LNCaP clone FGC (cell line): Measurements from ENCODE around the gene KIF2A.

Experiments used
- DNase-seq: peaks from one replicate; pipeline ENCODE4 v3.0.0-alpha.2; 2011; ENCODE audit warnings: low read depth
- H3K4me3 ChIP-seq: 2 replicates; pipeline ENCODE4 v1.5.1; 2011; ENCODE audit warnings: mild to moderate bottlenecking, low read depth, low read length, control low read depth
- TF ChIP-seq, protein P1 (sequence below): IDR thresholded peaks from 2 replicates; pipeline ENCODE4 v1.5.1; 2012; ENCODE audit warnings: mild to moderate bottlenecking; ENCODE audit not compliant: control insufficient read depth, insufficient read depth; ENCODE audit errors: extremely low read depth

KIF2A gene

DNA sequence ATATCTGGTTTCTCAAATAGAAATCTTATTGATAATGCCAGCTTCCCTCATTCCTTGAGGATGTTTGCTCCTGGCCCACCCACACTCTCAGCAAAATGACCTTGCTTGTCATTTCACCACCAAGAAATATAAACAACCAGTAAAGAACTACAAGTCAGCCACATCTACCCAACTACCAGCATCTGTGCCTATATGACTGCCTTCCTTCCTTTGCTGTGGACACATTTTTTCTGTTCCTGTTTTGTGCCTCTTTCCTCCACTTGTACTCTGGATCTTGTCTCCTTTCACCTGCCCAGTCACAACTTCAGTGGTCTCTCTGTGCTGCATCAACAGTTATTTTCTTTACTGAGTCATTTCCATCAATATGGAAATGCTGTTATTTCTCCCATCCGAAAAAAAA lies 20.3 kb downstream of the KIF2A start:
- no peak for DNase-seq
- H3K4me3 ChIP-seq = no peak overlapping the region
- TF ChIP-seq, protein P1, sequence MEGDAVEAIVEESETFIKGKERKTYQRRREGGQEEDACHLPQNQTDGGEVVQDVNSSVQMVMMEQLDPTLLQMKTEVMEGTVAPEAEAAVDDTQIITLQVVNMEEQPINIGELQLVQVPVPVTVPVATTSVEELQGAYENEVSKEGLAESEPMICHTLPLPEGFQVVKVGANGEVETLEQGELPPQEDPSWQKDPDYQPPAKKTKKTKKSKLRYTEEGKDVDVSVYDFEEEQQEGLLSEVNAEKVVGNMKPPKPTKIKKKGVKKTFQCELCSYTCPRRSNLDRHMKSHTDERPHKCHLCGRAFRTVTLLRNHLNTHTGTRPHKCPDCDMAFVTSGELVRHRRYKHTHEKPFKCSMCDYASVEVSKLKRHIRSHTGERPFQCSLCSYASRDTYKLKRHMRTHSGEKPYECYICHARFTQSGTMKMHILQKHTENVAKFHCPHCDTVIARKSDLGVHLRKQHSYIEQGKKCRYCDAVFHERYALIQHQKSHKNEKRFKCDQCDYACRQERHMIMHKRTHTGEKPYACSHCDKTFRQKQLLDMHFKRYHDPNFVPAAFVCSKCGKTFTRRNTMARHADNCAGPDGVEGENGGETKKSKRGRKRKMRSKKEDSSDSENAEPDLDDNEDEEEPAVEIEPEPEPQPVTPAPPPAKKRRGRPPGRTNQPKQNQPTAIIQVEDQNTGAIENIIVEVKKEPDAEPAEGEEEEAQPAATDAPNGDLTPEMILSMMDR = no peak

DNA sequence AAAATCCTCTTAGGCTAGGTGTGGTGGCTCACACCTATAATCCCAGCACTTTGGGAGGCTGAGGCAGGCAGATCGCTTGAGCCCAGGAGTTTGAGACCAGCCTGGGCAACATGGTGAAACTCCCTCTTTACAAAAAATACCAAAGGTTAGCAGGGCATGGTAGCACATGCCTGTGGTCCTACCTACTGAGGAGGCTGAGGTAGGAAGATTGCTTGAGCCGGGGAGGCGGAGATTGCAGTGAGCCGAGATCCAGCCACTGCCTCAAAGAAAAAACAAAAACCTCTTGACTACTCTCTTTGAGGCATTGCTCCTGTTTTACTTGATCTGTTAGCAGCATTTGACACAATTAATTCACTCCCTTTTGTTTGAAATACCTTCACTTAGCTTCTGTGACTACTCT lies 20.7 kb downstream of the KIF2A start:
- DNase-seq = no peak
- TF ChIP-seq, protein P1 = no peak
- no peak overlapping the region for H3K4me3 ChIP-seq

DNA sequence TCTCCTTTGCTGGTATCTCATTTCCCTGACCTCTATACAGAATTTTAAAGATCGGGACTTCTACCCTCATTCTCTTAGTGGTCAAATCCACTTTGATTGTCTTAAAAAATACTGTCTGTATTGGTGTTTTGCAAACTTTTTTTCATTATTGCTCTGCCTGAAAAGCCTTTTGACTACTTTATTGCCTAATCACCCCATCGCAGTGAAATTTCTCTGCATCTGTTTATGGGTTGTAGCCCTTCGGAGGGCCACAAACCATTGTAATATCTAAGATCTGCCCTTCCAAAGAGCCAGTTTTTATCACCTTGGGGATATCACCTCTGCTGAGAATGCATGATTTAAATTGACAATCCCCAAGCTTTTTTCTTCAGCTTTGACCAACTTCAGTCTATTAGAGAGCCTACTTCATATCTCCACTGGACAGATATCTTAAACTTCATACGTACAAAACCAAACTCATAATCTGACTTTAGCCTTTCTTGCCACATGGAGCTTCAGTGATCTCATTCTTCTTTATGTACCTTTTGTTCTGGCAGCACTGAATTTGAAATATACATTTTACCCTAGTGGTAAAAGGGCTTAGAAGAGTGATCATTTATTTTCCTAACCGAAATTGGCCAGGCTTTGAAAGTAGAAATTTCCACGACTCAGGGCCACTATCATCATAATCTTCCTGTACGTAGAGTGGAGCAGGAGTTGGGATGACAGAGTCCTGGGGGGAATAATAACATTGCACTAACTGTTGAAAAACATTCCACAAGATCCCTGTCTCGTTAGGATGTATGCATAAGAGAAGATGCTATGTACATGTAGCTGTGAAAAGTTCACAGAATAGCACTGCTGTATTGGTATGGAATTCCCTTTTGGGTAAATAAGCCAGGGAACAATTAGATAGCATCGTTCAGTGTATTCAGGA lies 21.4 kb downstream of the KIF2A start:
- TF ChIP-seq, protein P1 = no peak
- DNase-seq = no peak
- no peak overlapping the region for H3K4me3 ChIP-seq

DNA sequence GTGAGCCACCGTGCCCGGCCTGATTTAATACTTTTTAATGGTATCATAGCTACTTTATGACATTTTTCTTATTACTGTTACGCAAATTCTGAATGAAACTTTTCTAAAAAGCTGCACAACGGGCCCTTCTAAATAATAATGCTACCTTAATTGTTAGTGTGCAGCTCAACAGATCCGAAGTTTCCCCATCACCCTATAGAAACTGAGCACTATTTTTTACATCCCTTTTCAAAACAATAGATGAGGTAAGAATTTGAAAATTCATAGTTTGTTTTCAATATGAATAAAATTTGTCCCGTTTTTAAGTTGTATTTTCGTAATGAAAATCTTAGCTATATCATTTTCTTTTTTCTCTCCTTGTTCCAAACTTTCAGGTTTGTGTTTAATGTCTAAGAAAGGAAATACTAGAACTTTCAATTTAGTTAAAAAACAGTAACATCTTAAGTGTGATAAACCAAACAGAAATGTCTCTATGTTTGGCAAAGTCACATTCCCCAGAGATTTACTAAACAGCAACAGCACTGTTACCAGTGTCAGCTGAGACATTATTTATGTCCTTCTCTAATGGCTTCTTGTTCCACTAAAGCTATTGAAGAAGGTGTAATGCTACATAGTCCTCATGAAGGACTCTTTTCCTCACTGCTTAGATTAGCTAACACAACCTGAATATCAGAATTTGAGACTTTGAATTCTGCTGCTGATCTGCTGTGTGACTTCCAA lies 22.9 kb downstream of the KIF2A start:
- TF ChIP-seq, protein P1 = no peak
- DNase-seq = no peak
- no peak overlapping the region for H3K4me3 ChIP-seq

DNA sequence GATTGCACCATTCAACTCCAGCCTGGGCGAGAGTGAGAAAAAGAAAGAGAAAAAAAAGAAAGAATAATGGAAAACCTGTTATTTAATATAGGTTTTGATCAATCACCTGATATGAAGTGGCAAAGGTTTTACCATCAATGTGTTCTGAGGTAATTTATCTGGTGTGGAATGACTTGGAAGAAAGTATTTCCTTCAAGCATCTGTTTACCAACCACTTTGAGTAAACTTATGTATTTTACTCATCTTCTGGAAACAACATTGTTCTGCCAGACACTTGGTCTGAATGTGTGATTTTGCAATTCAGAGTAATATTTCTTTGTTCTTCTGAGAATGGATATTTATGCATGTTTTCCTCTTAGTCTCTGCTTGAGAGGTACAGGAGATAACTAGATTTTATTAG lies 24.3 kb downstream of the KIF2A start:
- TF ChIP-seq, protein P1 = no peak

DNA sequence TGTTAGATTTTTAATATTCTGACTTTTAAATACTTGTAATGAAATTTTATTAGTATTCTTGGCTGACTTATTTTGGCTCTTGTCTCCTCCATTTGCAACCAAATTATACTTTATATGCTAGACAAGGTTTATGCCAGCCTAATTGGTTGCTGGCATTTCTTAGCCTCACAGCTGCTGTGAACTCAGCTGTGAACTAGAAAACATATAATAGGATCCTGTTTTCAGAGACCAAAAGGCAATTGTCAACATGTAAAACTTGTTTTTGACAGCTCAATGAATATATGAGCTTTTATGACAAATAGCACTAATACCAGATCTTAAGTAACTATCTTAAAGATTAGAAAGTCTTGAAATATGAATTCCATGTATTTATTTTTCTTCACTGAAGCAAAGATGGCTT lies 25.9 kb downstream of the KIF2A start:
- DNase-seq = no peak
- TF ChIP-seq, protein P1 = no peak
- no peak overlapping the region for H3K4me3 ChIP-seq

More for the DNA sequence above, 24.3 kb downstream of the KIF2A start:
- DNase-seq = no peak
- H3K4me3 ChIP-seq = no peak overlapping the region
